C4-2B (cell line): ENCODE measurements around the gene TAF1D.

Experiments
- ZFX ChIP-seq: fragments of 450-650 bp; IDR thresholded peaks from 2 replicates; pipeline ENCODE4 v1.6.1; 2017
- TF ChIP-seq, protein P1 (sequence below): fragments of 450-650 bp; conservative IDR thresholded peaks from 2 replicates; pipeline ENCODE4 v1.5.1; 2017; ENCODE audit warnings: mild to moderate bottlenecking

DNA sequence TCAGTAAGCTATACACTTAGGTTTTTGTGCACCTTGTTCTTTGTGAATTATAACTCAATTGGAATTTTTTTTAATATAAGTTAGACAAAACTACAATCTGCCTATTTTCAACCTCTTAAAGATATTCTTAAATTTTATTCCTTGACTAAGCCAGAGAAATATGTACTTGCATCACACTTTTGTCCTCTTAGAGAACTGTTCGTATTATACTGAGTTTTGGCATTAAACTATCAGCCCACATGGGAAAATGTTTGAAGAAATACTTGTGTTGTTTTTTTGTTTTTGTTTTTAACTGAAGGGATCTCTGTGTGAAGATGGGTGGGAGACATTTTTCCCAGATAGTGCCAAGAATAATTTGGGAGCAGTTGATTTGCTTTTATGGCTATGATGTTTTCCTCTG is 54.5 kb downstream of the TAF1D start:
- TF ChIP-seq, protein P1, sequence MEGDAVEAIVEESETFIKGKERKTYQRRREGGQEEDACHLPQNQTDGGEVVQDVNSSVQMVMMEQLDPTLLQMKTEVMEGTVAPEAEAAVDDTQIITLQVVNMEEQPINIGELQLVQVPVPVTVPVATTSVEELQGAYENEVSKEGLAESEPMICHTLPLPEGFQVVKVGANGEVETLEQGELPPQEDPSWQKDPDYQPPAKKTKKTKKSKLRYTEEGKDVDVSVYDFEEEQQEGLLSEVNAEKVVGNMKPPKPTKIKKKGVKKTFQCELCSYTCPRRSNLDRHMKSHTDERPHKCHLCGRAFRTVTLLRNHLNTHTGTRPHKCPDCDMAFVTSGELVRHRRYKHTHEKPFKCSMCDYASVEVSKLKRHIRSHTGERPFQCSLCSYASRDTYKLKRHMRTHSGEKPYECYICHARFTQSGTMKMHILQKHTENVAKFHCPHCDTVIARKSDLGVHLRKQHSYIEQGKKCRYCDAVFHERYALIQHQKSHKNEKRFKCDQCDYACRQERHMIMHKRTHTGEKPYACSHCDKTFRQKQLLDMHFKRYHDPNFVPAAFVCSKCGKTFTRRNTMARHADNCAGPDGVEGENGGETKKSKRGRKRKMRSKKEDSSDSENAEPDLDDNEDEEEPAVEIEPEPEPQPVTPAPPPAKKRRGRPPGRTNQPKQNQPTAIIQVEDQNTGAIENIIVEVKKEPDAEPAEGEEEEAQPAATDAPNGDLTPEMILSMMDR = no peak
- TF ChIP-seq ZFX = no peak
